GM15510 (cell line): ENCODE measurements around the gene C1QTNF5.

ENCODE experiments used
- POLR2A ChIP-seq: IDR thresholded peaks from 3 replicates; pipeline ENCODE4 v1.6.1; 2011; ENCODE audit warnings: borderline replicate concordance; ENCODE audit not compliant: insufficient read length; ENCODE audit errors: extremely low read depth

The C1QTNF5 gene

GRCh38 chr11:119307219-119307618 is 33.5 kb downstream of the C1QTNF5 start:
- TF ChIP-seq POLR2A, result no peak

GRCh38 chr11:119306373-119306890 is 34.3 kb downstream of the C1QTNF5 start:
- no peak for TF ChIP-seq POLR2A

GRCh38 chr11:119305556-119306372 is 34.9 kb downstream of the C1QTNF5 start:
- no peak for TF ChIP-seq POLR2A

- no peak for TF ChIP-seq POLR2A
These were observed 37.4 kb downstream of the C1QTNF5 start for GRCh38 chr11:119303227-119303718.

- no peak for TF ChIP-seq POLR2A
These were observed 40.3 kb downstream of the C1QTNF5 start for GRCh38 chr11:119300198-119300964.

GRCh38 chr11:119299416-119299815 is 41.3 kb downstream of the C1QTNF5 start:
- TF ChIP-seq POLR2A, result no peak

GRCh38 chr11:119298726-119299125 is 42.0 kb downstream of the C1QTNF5 start:
- TF ChIP-seq POLR2A, result no peak

- TF ChIP-seq POLR2A, result no peak
These were observed 42.7 kb downstream of the C1QTNF5 start for GRCh38 chr11:119297938-119298337.

GRCh38 chr11:119295178-119295577 is 45.5 kb downstream of the C1QTNF5 start:
- TF ChIP-seq POLR2A, result no peak

- TF ChIP-seq POLR2A, result no peak
These were observed 47.2 kb downstream of the C1QTNF5 start for GRCh38 chr11:119293461-119293860.

GRCh38 chr11:119290894-119291497 is 49.7 kb downstream of the C1QTNF5 start:
- TF ChIP-seq POLR2A, result no peak
